Small intestine (tissue), 7 donors: ENCODE results near the gene ANKRD18A. TPM values are rescaled to one million over a fixed set of nuclear protein-coding genes. Genes with fewer than 3 reads are reported as not detected.
"Not testable (repeated sequence)": the region's sequence is repeated elsewhere in the genome, so short reads cannot be mapped to it uniquely, and the experiment has no call there.

Experiments used
- DNase-seq, 2 donors: peaks; one replicate each; pipeline versions ENCODE4 v3.0.0 to v3.0.0-alpha.2; 2013
- FAIRE-seq: peaks from 2 replicates; lab custom pipeline; 2012; peaks lifted over from hg19 to GRCh38; lab: Jason Lieb, UNC
- H3K27ac ChIP-seq, 3 donors: one replicate each; pipeline ENCODE4 v1.5.1; 2013; ENCODE audit warnings: low read length in 2 of 3, mild to moderate bottlenecking in 2 of 3, control low read depth in 1 of 3, inconsistent platforms in 1 of 3, low read depth in 1 of 3, moderate library complexity in 1 of 3
- H3K27me3 ChIP-seq, 3 donors: one replicate each; pipeline ENCODE4 v1.6.1; 2013; ENCODE audit warnings: low read length in 3 of 3, inconsistent platforms in 1 of 3; ENCODE audit not compliant: control insufficient read depth in 3 of 3, insufficient read depth in 3 of 3
- H3K36me3 ChIP-seq, 3 donors: one replicate each; pipeline ENCODE4 v1.6.1; 2013; ENCODE audit warnings: low read length in 3 of 3, inconsistent platforms in 1 of 3, low read depth in 1 of 3, mild to moderate bottlenecking in 1 of 3, moderate library complexity in 1 of 3; ENCODE audit not compliant: control insufficient read depth in 3 of 3, insufficient read depth in 2 of 3
- H3K4me1 ChIP-seq, 3 donors: one replicate each; pipeline ENCODE4 v1.6.1; 2013; ENCODE audit warnings: low read length in 2 of 3, inconsistent platforms in 1 of 3, low read depth in 1 of 3, mild to moderate bottlenecking in 1 of 3, moderate library complexity in 1 of 3; ENCODE audit not compliant: control insufficient read depth in 3 of 3, insufficient read depth in 2 of 3
- H3K4me3 ChIP-seq, 3 donors: one replicate each; pipeline ENCODE4 v1.5.1; 2013; ENCODE audit warnings: low read length in 3 of 3, control low read depth in 1 of 3, inconsistent platforms in 1 of 3, low read depth in 1 of 3, mild to moderate bottlenecking in 1 of 3, moderate library complexity in 1 of 3
- H3K9me3 ChIP-seq, 2 donors: one replicate each; pipeline ENCODE4 v1.6.1; 2013; ENCODE audit warnings: low read depth in 1 of 2, low read length in 1 of 2; ENCODE audit not compliant: control insufficient read depth in 2 of 2, insufficient read depth in 1 of 2
- WGBS, 3 donors: extraction: QIAGEN DNeasy Blood & Tissue Kit; methylation state at CpG; one replicate each; pipeline ENCODE4 v1.1.7; 2013; 5-methylcytosine and 5-hydroxymethylcytosine counted together
- polyA plus RNA-seq, 4 donors: library from polyadenylated mRNA; stranded (reverse) in 3 of 4; unstranded in 1 of 4; fragments of 200-250 nt in 3 of 4; fragments of 120-200 nt in 1 of 4; gene quantifications; one replicate each; pipeline versions ENCODE4 v1.2.1 to v1.2.3, GENCODE V29; 2013
- donor health status: healthy with polysubstance abuse.
- donor health status: control.
- donor health status: control.
- donor health status: Bipolar disorder and iron deficiency.
- donor health status: healthy.

Gene ANKRD18A
- polyA plus RNA-seq, 4 donors, result 0.27 to 1.2 (median 0.53) TPM

- not testable (repeated sequence) for H3K36me3 ChIP-seq, H3K27ac ChIP-seq, FAIRE-seq, DNase-seq, H3K4me3 ChIP-seq, H3K27me3 ChIP-seq, H3K4me1 ChIP-seq, H3K9me3 ChIP-seq
- 68 to 83% (median 75%) methylated on average over 1 of the region's 2 CpGs for WGBS, 3 donors
Measured at GRCh38 chr9:38546497-38547163, 73.8 kb downstream of the ANKRD18A start.

GRCh38 chr9:38540535-38540934 is 79.9 kb downstream of the ANKRD18A start:
- not testable (repeated sequence) for H3K27ac ChIP-seq, H3K27me3 ChIP-seq, H3K4me1 ChIP-seq, FAIRE-seq, H3K9me3 ChIP-seq, H3K36me3 ChIP-seq, H3K4me3 ChIP-seq
- peak in 1 of 2 donors; percentile 65 for DNase-seq
- WGBS, 3 donors, result 46 to 67% (median 56%) methylated on average over 5 of the region's 5 CpGs

- DNase-seq, result no peak
- no peak for FAIRE-seq
- Histone ChIP-seq H3K27me3 (peaks cover 0 to 25% (median 0%) of the 10 kb centered on the region in 3 donors), H3K27ac (no peak overlapping the region), H3K4me1 (no peaks in the 10 kb centered on the region), H3K9me3 (no peaks in the 10 kb centered on the region), H3K36me3 (no peaks in the 10 kb centered on the region), H3K4me3 (no peak overlapping the region)
Measured at GRCh38 chr9:38529317-38529716, 91.1 kb downstream of the ANKRD18A start.

- H3K9me3 ChIP-seq, result no peaks in the 10 kb centered on the region
- FAIRE-seq, result no peak
- 58 to 70% (median 69%) methylated on average over 10 of the region's 10 CpGs for WGBS, 3 donors
- H3K27ac ChIP-seq, result no peak overlapping the region
- H3K36me3 ChIP-seq, result no peaks in the 10 kb centered on the region
- peaks cover 0 to 23% (median 0%) of the 10 kb centered on the region in 3 donors for H3K27me3 ChIP-seq
- H3K4me1 ChIP-seq, result no peaks in the 10 kb centered on the region
- H3K4me3 ChIP-seq, result no peak overlapping the region
- DNase-seq, result no peak
Measured at GRCh38 chr9:38527503-38527902, 92.9 kb downstream of the ANKRD18A start.

- H3K9me3 ChIP-seq, result no peaks in the 10 kb centered on the region
Measured at GRCh38 chr9:38526591-38526990, 93.8 kb downstream of the ANKRD18A start.

GRCh38 chr9:38523121-38523520 is 97.3 kb downstream of the ANKRD18A start:
- Histone ChIP-seq H3K27me3 (peaks cover 0 to 20% (median 2%) of the 10 kb centered on the region in 3 donors), H3K36me3 (no peaks in the 10 kb centered on the region), H3K9me3 (no peaks in the 10 kb centered on the region), H3K4me3 (no peak overlapping the region), H3K27ac (no peak overlapping the region), H3K4me1 (no peaks in the 10 kb centered on the region)
- DNase-seq, result no peak
- 81 to 89% (median 83%) methylated on average over 5 of the region's 5 CpGs for WGBS, 3 donors
- no peak for FAIRE-seq

More at GRCh38 chr9:38526591-38526990, 93.8 kb downstream of the ANKRD18A start:
- Histone ChIP-seq H3K36me3 (no peaks in the 10 kb centered on the region), H3K27me3 (peaks cover 0 to 23% (median 0%) of the 10 kb centered on the region in 3 donors), H3K4me1 (no peaks in the 10 kb centered on the region), H3K27ac (no peak overlapping the region), H3K4me3 (no peak overlapping the region)
- 60 to 74% (median 60%) methylated on average over 34 to 38 of the region's 38 CpGs for WGBS, 3 donors
- DNase-seq, result no peak
- FAIRE-seq, result no peak

GRCh38 chr9:38521762-38522161 is 98.6 kb downstream of the ANKRD18A start:
- peak in 1 of 2 donors; percentile 82 for DNase-seq
- FAIRE-seq, result no peak
- WGBS, 3 donors, result 15 to 49% (median 27%) methylated on average over 2 of the region's 2 CpGs

More at GRCh38 chr9:38521762-38522161, 98.6 kb downstream of the ANKRD18A start:
- Histone ChIP-seq H3K9me3 (no peaks in the 10 kb centered on the region), H3K4me1 (no peaks in the 10 kb centered on the region), H3K36me3 (no peaks in the 10 kb centered on the region), H3K4me3 (no peak overlapping the region), H3K27me3 (peaks cover 0 to 8% (median 2%) of the 10 kb centered on the region in 3 donors), H3K27ac (peak overlapping the region in 1 of 3 donors; percentile 33)
